ENCODE measurements around the gene AAK1. TPM values are rescaled to one million over a fixed set of nuclear protein-coding genes. Genes with fewer than 3 reads are reported as not detected.

AAK1 gene
- polyA plus RNA-seq, 1 experiment: 31.1 TPM

GRCh38 chr2:69466728-69467127, 176.8 kb downstream of the AAK1 start:
- Histone ChIP-seq H3K4me3 (ENCODE audit: low read depth, low read length) (no peak overlapping the region), H3K27me3 (ENCODE audit: control insufficient read depth, insufficient read depth, low read length) (no peaks in the 10 kb centered on the region), H3K27ac (ENCODE audit: low read depth, low read length) (no peak overlapping the region), H3K9me3 (ENCODE audit: control insufficient read depth, insufficient read depth, low read length) (no peaks in the 10 kb centered on the region)
- CTCF ChIA-PET: interaction anchor here (1.3 kb wide), 1 partner anchor 30 kb away, joined by 3 read pairs; the partner anchor contains the start of gene NFU1
- TF ChIP-seq CTCF (IDR thresholded peaks at IDR 0.05; ENCODE audit: low read depth, low read length): no peak
- POLR2A ChIA-PET: no interaction called here
- no peak for DNase-seq (ENCODE audit: low read depth, low spot score)

- CTCF ChIA-PET: interaction anchor here (0.5 to 1.3 kb wide), 2 partner anchors 29 to 41 kb away, joined by 3 read pairs; partner anchors contain the start of gene NFU1
These were observed 177.8 kb downstream of the AAK1 start for GRCh38 chr2:69465513-69466456.

GRCh38 chr2:69464575-69464974, 179.0 kb downstream of the AAK1 start:
- Histone ChIP-seq H3K9me3 (ENCODE audit: control insufficient read depth, insufficient read depth, low read length) (no peaks in the 10 kb centered on the region), H3K27ac (ENCODE audit: low read depth, low read length) (no peak overlapping the region), H3K4me3 (ENCODE audit: low read depth, low read length) (no peak overlapping the region), H3K27me3 (ENCODE audit: control insufficient read depth, insufficient read depth, low read length) (no peaks in the 10 kb centered on the region)
- no peak for TF ChIP-seq CTCF (IDR thresholded peaks at IDR 0.05; ENCODE audit: low read depth, low read length)
- CTCF ChIA-PET: no interaction called here
- peak; percentile 8 for DNase-seq (ENCODE audit: low read depth, low spot score)
- POLR2A ChIA-PET: interaction anchor here (0.8 kb wide), 1 partner anchor 27 kb away, joined by 6 read pairs; the partner anchor contains the start of gene NFU1

More at GRCh38 chr2:69465513-69466456, 177.8 kb downstream of the AAK1 start:
- H3K27ac ChIP-seq (ENCODE audit: low read depth, low read length): no peak overlapping the region
- POLR2A ChIA-PET: no interaction called here
- no peak overlapping the region for H3K4me3 ChIP-seq (ENCODE audit: low read depth, low read length)
- TF ChIP-seq CTCF (IDR thresholded peaks at IDR 0.05; ENCODE audit: low read depth, low read length): no peak
- H3K27me3 ChIP-seq (ENCODE audit: control insufficient read depth, insufficient read depth, low read length): no peaks in the 10 kb centered on the region
- no peaks in the 10 kb centered on the region for H3K9me3 ChIP-seq (ENCODE audit: control insufficient read depth, insufficient read depth, low read length)
- no peak for DNase-seq (ENCODE audit: low read depth, low spot score)

GRCh38 chr2:69462780-69463179, 180.8 kb downstream of the AAK1 start:
- TF ChIP-seq CTCF (IDR thresholded peaks at IDR 0.05; ENCODE audit: low read depth, low read length): no peak
- H3K9me3 ChIP-seq (ENCODE audit: control insufficient read depth, insufficient read depth, low read length): no peaks in the 10 kb centered on the region
- ChIA-PET POLR2A (no interaction called here), CTCF (interaction anchor here (0.6 kb wide), 1 partner anchor 92 kb away, joined by 3 read pairs; no protein-coding TSS in a partner anchor)
- H3K27ac ChIP-seq (ENCODE audit: low read depth, low read length): no peak overlapping the region
- no peaks in the 10 kb centered on the region for H3K27me3 ChIP-seq (ENCODE audit: control insufficient read depth, insufficient read depth, low read length)
- no peak overlapping the region for H3K4me3 ChIP-seq (ENCODE audit: low read depth, low read length)
- DNase-seq (ENCODE audit: low read depth, low spot score): no peak

GRCh38 chr2:69461404-69461803, 182.1 kb downstream of the AAK1 start:
- Histone ChIP-seq H3K9me3 (ENCODE audit: control insufficient read depth, insufficient read depth, low read length) (no peaks in the 10 kb centered on the region), H3K27me3 (ENCODE audit: control insufficient read depth, insufficient read depth, low read length) (no peaks in the 10 kb centered on the region), H3K4me3 (ENCODE audit: low read depth, low read length) (no peak overlapping the region), H3K27ac (ENCODE audit: low read depth, low read length) (no peak overlapping the region)
- no peak for TF ChIP-seq CTCF (IDR thresholded peaks at IDR 0.05; ENCODE audit: low read depth, low read length)
- DNase-seq (ENCODE audit: low read depth, low spot score): no peak
- ChIA-PET CTCF (no interaction called here), POLR2A (no interaction called here)
